ENCODE data around the gene IL15RA.

DNA sequence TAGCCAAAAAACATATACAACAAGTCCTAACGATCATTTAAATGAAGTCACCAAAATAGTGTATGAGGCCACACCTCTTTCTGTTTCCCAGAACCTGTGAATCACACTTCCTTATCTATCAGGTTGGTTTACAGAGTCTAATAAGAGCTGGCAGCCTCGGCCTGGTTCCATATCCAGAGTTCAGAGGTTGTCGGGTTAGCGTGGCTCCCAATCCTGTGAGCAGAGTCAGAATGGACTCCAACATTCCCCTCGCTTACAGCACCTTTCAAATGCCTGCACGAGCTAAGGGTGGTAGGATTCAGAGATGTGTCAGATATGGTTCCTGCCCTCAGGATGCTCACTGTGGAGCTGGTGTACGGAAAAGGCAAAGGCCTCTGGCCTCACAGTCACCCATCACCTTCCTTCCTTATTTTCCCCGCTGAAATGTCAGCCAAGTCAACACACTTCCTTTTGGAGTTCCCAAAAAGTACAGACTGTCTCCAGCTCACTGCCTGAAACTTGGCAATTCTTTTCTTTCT lies 6.0 kb downstream of the IL15RA start:
- TF ChIP-seq, protein P1, sequence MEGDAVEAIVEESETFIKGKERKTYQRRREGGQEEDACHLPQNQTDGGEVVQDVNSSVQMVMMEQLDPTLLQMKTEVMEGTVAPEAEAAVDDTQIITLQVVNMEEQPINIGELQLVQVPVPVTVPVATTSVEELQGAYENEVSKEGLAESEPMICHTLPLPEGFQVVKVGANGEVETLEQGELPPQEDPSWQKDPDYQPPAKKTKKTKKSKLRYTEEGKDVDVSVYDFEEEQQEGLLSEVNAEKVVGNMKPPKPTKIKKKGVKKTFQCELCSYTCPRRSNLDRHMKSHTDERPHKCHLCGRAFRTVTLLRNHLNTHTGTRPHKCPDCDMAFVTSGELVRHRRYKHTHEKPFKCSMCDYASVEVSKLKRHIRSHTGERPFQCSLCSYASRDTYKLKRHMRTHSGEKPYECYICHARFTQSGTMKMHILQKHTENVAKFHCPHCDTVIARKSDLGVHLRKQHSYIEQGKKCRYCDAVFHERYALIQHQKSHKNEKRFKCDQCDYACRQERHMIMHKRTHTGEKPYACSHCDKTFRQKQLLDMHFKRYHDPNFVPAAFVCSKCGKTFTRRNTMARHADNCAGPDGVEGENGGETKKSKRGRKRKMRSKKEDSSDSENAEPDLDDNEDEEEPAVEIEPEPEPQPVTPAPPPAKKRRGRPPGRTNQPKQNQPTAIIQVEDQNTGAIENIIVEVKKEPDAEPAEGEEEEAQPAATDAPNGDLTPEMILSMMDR (IDR thresholded peaks at IDR 0.05) = no peak
- peak; percentile 54 to 55 for TF ChIP-seq POLR2AphosphoS5 (IDR thresholded peaks at IDR 0.05)
- TF ChIP-seq POLR2A (IDR thresholded peaks at IDR 0.05) = no peak
